H1 (cell line): ENCODE data around the gene ZNF362. TPM values are rescaled to one million over a fixed set of nuclear protein-coding genes. Genes with fewer than 3 reads are reported as not detected.

Experiments used
- HDAC2 ChIP-seq, 2 experiments: fragments of 300-600 bp in 1 of 2; sonication (generic) in 1 of 2; IDR thresholded peaks; 2 replicates each; pipeline ENCODE4 v1.6.1; 2011 to 2012; ENCODE audit warnings: low read depth in 2 of 2, low read length in 2 of 2, mild to moderate bottlenecking in 2 of 2, moderate library complexity in 2 of 2, borderline replicate concordance in 1 of 2, inconsistent platforms in 1 of 2
- polyA plus RNA-seq, 7 experiments: library from polyadenylated mRNA; depleted of rRNA in 3 of 7; stranded (reverse) in 5 of 7; unstranded in 2 of 7; fragments of >200 nt in 5 of 7; fragments of 200-250 nt in 2 of 7; gene quantifications; 1 replicate in 5 of 7; 2 replicates in 1 of 7; 4 replicates in 1 of 7; pipeline versions ENCODE4 v1.2.1 to v1.2.3, GENCODE V29; 2011 to 2013; ENCODE audit warnings: missing spikeins in 2 of 7, mixed read lengths in 2 of 7
- total RNA-seq: library from RNA; stranded (reverse); fragmentation: NEBNext Ultra II Directional; extraction: Animal tissue kit (Norgen Biotek cat#: 25700); gene quantifications from 2 replicates; pipeline ENCODE4 v1.2.1, GENCODE V29; 2021

The ZNF362 gene
- total and polyA plus RNA-seq, 2 of the 8 experiments (the other 6 are each of a cell fraction or from before 2014, with no cell fraction given): 24.2 to 27.8 TPM

DNA sequence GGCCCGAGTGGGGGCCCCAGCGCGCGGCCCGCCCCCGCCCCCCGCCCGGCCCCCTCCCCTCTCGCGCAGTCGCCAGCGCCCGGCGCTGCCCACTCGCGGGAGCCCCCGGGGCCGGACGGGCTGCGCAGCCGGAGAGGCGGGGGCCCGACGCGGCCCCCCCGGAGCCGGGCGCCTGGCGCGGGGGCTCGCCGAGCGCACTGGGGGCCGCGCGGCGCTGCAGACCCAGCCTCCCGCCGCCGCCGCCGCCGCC is 146 bp upstream of the ZNF362 start (continued):
- TF ChIP-seq HDAC2 (IDR thresholded peaks at IDR 0.05; ENCODE audit: borderline replicate concordance in 1 of 2, low read depth in 2 of 2, low read length in 2 of 2): no peak
